Measurements from ENCODE around the gene CFAP58. TPM values are rescaled to one million over a fixed set of nuclear protein-coding genes. Genes with fewer than 3 reads are reported as not detected.

Gene CFAP58, protein sequence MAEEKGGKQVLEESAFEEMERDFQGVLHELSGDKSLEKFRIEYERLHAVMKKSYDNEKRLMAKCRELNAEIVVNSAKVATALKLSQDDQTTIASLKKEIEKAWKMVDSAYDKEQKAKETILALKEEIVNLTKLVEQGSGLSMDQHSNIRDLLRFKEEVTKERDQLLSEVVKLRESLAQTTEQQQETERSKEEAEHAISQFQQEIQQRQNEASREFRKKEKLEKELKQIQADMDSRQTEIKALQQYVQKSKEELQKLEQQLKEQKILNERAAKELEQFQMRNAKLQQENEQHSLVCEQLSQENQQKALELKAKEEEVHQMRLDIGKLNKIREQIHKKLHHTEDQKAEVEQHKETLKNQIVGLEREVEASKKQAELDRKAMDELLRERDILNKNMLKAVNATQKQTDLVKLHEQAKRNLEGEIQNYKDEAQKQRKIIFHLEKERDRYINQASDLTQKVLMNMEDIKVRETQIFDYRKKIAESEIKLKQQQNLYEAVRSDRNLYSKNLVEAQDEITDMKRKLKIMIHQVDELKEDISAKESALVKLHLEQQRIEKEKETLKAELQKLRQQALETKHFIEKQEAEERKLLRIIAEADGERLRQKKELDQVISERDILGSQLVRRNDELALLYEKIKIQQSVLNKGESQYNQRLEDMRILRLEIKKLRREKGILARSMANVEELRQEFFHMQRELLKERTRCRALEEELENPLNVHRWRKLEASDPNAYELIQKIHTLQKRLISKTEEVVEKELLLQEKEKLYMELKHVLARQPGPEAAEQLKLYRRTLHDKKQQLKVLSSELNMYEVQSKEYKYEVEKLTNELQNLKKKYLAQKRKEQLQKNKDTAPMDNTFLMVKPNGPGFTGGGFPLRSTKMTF
- total RNA-seq (1 to 10 TPM; 1.1 to 1.3 TPM), polyA plus RNA-seq (under 1 TPM; 0.38 to 0.67 TPM)
- long read RNA-seq, donor 1, partial matches to known transcripts: 0 of 1 reads
- long read RNA-seq, donor 1, other reads (novel, unspliced or antisense): 1 of 1 reads
- long read RNA-seq, donor 2: 0 reads

DNA sequence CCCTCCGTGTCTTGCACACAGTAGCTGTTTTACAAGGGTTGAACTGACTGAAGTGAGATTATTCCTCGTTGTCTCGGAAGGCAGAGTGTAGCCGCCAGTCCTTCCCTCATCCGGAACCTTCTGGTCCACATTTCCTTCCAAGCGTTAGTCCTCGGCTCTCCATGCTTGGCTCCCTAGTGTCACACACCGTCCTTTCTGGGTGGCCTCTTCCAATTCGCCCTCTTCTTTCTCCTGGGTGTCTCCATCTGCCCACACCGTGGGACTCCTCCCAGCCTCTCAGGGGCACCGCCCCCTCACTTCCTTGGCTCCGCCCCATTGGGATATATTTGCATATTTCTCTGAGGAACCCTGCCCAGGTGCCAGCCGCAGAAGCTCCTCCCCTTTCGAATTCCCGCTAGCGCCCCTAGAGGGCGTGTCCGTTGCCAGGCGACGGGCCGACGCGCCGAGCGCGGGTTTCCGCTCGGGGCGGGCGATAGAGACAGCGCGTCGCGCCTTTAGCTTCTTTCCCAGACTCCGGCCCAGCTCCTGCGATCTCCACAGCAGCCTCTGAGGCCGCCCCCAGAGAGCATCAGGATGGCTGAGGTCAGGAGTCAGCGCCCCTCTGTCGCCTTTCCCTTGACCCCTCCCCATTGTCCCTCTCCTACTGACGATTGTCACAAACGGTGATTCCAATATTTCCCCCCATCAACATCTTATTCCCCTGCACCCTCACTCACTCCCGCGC, at the start of gene CFAP58:
TSS of gene CFAP58 (plus strand) at position 509 of the 724 bp plus-strand sequence. CDS start at position 574, 65 bp downstream.
- intact Hi-C loops (cut with DNase I): loop anchor here in 1 of 2 donors (1.0 kb wide), 1 partner anchor 62 kb away; no protein-coding TSS in a partner anchor
- Histone ChIP-seq H3K4me3 (ENCODE audit: low read length in 2 of 2) (peak within 1 kb of the TSS in 1 of 2 donors; percentile 44), H3K4me1 (ENCODE audit: control insufficient read depth in 1 of 2, insufficient read depth in 2 of 2, low read length in 2 of 2) (no peaks in the 10 kb centered on the region), H3K36me3 (ENCODE audit: control insufficient read depth in 1 of 2, insufficient read depth in 2 of 2, low read length in 1 of 2) (no peaks in the 10 kb centered on the region), H3K27ac (ENCODE audit: low read depth in 1 of 2, low read length in 2 of 2) (no peak within 1 kb of the TSS), H3K9me3 (ENCODE audit: control insufficient read depth, low read length) (no peaks in the 10 kb centered on the region), H3K27me3 (ENCODE audit: control insufficient read depth in 1 of 2, insufficient read depth in 2 of 2, low read length in 1 of 2) (no peaks in the 10 kb centered on the region)
- 2 to 3% methylated on average over 43 of the region's 43 CpGs for WGBS, 2 donors
- DNase-seq (peak; percentile 96 to 97), ATAC-seq (ENCODE audit: low FRiP score) (peak; percentile 93)

DNA sequence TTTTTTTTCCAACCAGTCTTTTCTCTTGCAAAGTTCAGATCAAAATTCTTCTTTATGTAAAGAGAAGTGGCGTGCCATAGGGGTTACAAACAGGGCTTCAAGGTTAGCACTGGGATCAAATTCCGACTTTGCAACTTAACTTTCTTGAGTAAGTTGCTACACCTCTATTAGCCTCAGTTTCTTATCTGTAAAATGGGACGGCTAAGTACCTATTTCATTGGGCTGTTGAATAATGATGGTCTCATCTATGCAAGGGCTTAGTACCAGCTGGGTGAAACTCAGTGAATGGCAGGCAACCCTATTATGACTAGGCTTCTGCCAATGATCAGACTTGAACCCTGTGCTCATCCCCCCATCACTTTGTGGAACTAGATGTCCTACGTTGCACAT, 49.3 kb upstream of the CFAP58 start:
- 91 to 95% methylated on average over 4 of the region's 4 CpGs for WGBS, 2 donors
- intact Hi-C loops (cut with DNase I): loop anchor here in 1 of 2 donors (10.0 kb wide), 1 partner anchor 140 kb away; no protein-coding TSS in a partner anchor
- Histone ChIP-seq H3K27me3 (ENCODE audit: control insufficient read depth in 1 of 2, insufficient read depth in 2 of 2, low read length in 1 of 2) (no peaks in the 10 kb centered on the region), H3K36me3 (ENCODE audit: control insufficient read depth in 1 of 2, insufficient read depth in 2 of 2, low read length in 1 of 2) (no peaks in the 10 kb centered on the region), H3K4me3 (ENCODE audit: low read length in 2 of 2) (no peak overlapping the region), H3K4me1 (ENCODE audit: control insufficient read depth in 1 of 2, insufficient read depth in 2 of 2, low read length in 2 of 2) (peaks cover 0 to 4% of the 10 kb centered on the region in 2 donors), H3K9me3 (ENCODE audit: control insufficient read depth, low read length) (no peaks in the 10 kb centered on the region), H3K27ac (ENCODE audit: low read depth in 1 of 2, low read length in 2 of 2) (no peak overlapping the region)
- ATAC-seq (ENCODE audit: low FRiP score) (no peak), DNase-seq (no peak)

DNA sequence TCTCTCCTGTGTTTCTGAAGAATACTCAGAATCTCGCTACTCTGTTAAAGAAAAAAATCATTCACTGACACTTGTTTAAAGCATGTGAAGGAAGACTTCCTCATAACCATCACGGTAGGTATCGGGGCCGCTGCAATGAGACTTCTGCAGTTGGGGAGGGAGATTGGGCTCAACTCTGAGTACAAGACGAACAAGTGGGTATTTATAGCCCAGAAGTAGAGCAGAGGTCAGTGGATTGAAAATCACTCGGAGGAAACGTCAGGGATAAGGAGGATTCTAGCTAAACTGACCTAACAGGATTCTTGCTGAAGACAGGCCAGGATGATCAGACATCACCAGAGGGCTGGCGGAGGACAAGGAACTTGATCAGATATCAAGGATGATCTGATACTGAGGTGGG, 48.7 kb upstream of the CFAP58 start:
- no peaks in the 10 kb centered on the region for H3K27me3 ChIP-seq (ENCODE audit: control insufficient read depth in 1 of 2, insufficient read depth in 2 of 2, low read length in 1 of 2)
- H3K36me3 ChIP-seq (ENCODE audit: control insufficient read depth in 1 of 2, insufficient read depth in 2 of 2, low read length in 1 of 2): no peaks in the 10 kb centered on the region
- H3K27ac ChIP-seq (ENCODE audit: low read depth in 1 of 2, low read length in 2 of 2): no peak overlapping the region
- H3K4me3 ChIP-seq (ENCODE audit: low read length in 2 of 2): no peak overlapping the region
- H3K4me1 ChIP-seq (ENCODE audit: control insufficient read depth in 1 of 2, insufficient read depth in 2 of 2, low read length in 2 of 2): peaks cover 0 to 4% of the 10 kb centered on the region in 2 donors
- WGBS, 2 donors: 55 to 57% methylated on average over 8 of the region's 8 CpGs
- DNase-seq (no peak), ATAC-seq (ENCODE audit: low FRiP score) (no peak)
- no peaks in the 10 kb centered on the region for H3K9me3 ChIP-seq (ENCODE audit: control insufficient read depth, low read length)
- intact Hi-C loops (cut with DNase I): loop anchor here (1.0 to 10.0 kb wide), 2 partner anchors 45 to 140 kb away; no protein-coding TSS in a partner anchor

DNA sequence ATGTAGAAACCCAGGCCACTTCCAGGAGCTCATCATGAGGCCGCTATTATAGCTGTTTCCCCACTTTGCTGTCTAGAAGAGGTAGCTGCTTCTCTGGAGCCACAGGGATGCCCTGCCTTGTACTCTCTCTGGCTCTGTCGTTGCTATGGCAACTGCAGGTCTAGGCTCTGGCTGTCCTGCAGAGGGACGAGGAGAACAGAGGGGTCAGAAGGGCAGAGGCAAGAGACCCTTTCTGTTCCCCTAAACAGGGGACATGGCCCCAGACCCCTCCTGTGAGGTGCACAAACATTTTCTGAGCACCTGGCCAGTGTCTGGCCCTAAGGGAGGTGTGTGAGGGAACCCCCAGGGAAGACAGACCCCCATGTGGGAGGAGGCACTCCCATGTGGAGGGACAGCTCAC, 46.7 kb upstream of the CFAP58 start:
- H3K27me3 ChIP-seq (ENCODE audit: control insufficient read depth in 1 of 2, insufficient read depth in 2 of 2, low read length in 1 of 2): no peaks in the 10 kb centered on the region
- H3K4me1 ChIP-seq (ENCODE audit: control insufficient read depth in 1 of 2, insufficient read depth in 2 of 2, low read length in 2 of 2): peaks cover 0 to 2% of the 10 kb centered on the region in 2 donors

DNA sequence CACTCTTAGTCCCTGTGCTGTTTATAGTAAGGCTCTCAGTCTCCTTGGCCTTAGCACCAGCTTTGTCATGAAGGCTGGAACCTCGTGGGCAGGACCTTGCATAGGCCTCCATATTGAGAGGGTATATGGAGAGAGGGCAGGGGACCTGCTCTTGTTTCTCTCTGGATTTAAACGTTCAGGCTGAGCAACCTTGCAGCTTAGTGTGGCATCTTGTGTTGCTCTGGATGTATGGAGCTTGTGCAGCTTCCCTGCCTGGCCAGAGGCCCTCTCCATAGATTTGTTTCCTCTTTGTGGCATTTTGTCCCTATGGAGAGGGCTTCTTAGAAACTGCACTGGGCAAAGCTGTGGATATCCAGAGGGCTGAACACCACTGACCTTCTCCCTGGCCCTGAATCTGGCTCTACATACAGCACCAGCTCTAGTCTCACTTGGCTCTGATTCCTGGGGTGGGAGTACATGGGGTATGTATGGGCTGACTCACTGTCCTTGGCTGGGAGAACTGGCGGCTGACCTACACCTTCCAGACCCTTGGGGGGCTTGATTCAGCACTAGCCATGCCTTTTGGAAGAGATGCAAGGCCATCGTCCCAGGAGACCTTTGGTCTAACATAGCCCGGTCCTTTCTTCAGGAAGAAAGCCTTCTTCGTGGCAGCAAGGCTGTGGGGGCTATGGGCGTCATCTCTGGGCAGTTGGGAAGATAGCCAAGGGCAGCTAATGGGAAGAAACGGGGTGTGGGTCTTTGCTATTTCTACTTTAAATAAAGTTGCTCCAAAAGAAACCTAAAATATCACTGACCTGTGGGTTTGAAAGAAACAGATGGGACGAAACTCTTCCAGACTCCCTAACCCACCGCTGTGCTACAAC, 45.8 kb upstream of the CFAP58 start:
- 47 to 56% methylated on average over 10 of the region's 10 CpGs for WGBS, 2 donors
- Histone ChIP-seq H3K4me3 (ENCODE audit: low read length in 2 of 2) (no peak overlapping the region), H3K9me3 (ENCODE audit: control insufficient read depth, low read length) (no peaks in the 10 kb centered on the region), H3K36me3 (ENCODE audit: control insufficient read depth in 1 of 2, insufficient read depth in 2 of 2, low read length in 1 of 2) (no peaks in the 10 kb centered on the region), H3K27ac (ENCODE audit: low read depth in 1 of 2, low read length in 2 of 2) (no peak overlapping the region), H3K4me1 (ENCODE audit: control insufficient read depth in 1 of 2, insufficient read depth in 2 of 2, low read length in 2 of 2) (peaks cover 0 to 2% of the 10 kb centered on the region in 2 donors), H3K27me3 (ENCODE audit: control insufficient read depth in 1 of 2, insufficient read depth in 2 of 2, low read length in 1 of 2) (no peaks in the 10 kb centered on the region)
- intact Hi-C loops (cut with DNase I): loop anchor here in 1 of 2 donors (2.0 to 10.0 kb wide), 2 partner anchors 31 to 137 kb away; partner anchors contain the start of gene ITPRIP
- DNase-seq: no peak
- ATAC-seq (ENCODE audit: low FRiP score): no peak

More for the DNA sequence above, 46.7 kb upstream of the CFAP58 start:
- WGBS, 2 donors: 79 to 88% methylated on average over 3 of the region's 3 CpGs
- no peak for ATAC-seq (ENCODE audit: low FRiP score)
- Histone ChIP-seq H3K36me3 (ENCODE audit: control insufficient read depth in 1 of 2, insufficient read depth in 2 of 2, low read length in 1 of 2) (no peaks in the 10 kb centered on the region), H3K27ac (ENCODE audit: low read depth in 1 of 2, low read length in 2 of 2) (no peak overlapping the region), H3K9me3 (ENCODE audit: control insufficient read depth, low read length) (no peaks in the 10 kb centered on the region), H3K4me3 (ENCODE audit: low read length in 2 of 2) (no peak overlapping the region)
- intact Hi-C loops (cut with DNase I): loop anchor here in 1 of 2 donors (10.0 kb wide), 1 partner anchor 138 kb away; no protein-coding TSS in a partner anchor
- DNase-seq: no peak

DNA sequence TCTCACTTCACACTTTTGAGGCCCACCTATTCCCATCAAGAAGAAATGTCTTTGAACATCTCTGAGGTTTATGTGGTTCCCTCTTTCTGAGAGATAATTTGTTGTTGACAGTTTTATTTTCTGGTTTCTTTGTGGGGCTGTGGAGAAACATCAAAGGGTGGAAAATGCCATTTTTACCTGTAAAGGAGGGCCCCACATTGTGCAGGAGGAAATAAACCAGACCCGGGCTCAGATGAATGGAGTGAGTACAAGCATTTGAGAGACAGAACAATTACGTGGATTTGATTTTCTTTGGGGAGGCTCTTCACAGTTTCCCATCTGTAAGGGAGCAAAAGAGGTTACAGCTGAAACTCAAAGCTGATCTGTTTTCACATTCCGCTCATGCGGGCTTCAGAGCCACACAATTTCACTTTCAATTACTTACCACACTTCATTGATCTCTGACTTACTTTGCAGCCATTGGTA, 45.2 kb upstream of the CFAP58 start:
- intact Hi-C loops (cut with DNase I): loop anchor here in 1 of 2 donors (2.0 to 10.0 kb wide), 2 partner anchors 30 to 136 kb away; partner anchors contain the start of gene ITPRIP
- DNase-seq (no peak), ATAC-seq (ENCODE audit: low FRiP score) (no peak)
- H3K27me3 ChIP-seq (ENCODE audit: control insufficient read depth in 1 of 2, insufficient read depth in 2 of 2, low read length in 1 of 2): no peaks in the 10 kb centered on the region
- H3K4me3 ChIP-seq (ENCODE audit: low read length in 2 of 2): no peak overlapping the region
- H3K4me1 ChIP-seq (ENCODE audit: control insufficient read depth in 1 of 2, insufficient read depth in 2 of 2, low read length in 2 of 2): peaks cover 0 to 2% of the 10 kb centered on the region in 2 donors
- H3K9me3 ChIP-seq (ENCODE audit: control insufficient read depth, low read length): no peaks in the 10 kb centered on the region
- no peak overlapping the region for H3K27ac ChIP-seq (ENCODE audit: low read depth in 1 of 2, low read length in 2 of 2)
- 80 to 87% methylated on average over 4 of the region's 4 CpGs for WGBS, 2 donors
- H3K36me3 ChIP-seq (ENCODE audit: control insufficient read depth in 1 of 2, insufficient read depth in 2 of 2, low read length in 1 of 2): peaks cover 0 to under 1% of the 10 kb centered on the region in 2 donors
